ENCODE data around the gene EDNRA.

EDNRA gene

DNA sequence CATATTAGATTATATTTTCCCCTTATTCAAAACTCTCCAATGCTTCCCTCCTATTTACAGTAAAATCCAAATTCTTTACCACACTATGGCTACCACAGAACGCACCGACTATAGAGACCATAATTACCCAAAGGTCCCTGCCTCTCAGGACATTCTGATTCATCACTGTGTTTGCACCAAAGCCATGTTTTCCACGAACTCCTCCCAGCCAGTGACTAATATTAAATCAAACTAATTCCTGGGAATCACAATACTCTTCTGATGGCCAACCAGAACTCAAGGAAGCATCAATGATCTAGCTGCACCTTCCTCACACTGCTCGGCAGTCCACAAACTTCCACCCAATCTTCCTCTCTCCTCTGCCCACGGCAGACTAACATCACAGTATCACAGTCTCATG lies 24.2 kb upstream of the EDNRA start:
- H3K27ac ChIP-seq, result no peak overlapping the region
- no peaks in the 10 kb centered on the region for H3K27me3 ChIP-seq (ENCODE audit: insufficient read depth, low read depth)
- H3K4me3 ChIP-seq (IDR thresholded peaks at IDR 0.05; ENCODE audit: insufficient read depth, low read depth, low read length), result no peak overlapping the region
- no peak overlapping the region for H3K9ac ChIP-seq
- no peaks in the 10 kb centered on the region for H3K36me3 ChIP-seq (ENCODE audit: insufficient read depth)
- no peak overlapping the region for H2AFZ ChIP-seq (ENCODE audit: low read depth)
- no peaks in the 10 kb centered on the region for H4K20me1 ChIP-seq (ENCODE audit: insufficient read depth)
- no peak overlapping the region for H3K4me2 ChIP-seq
- H3K4me1 ChIP-seq (ENCODE audit: low read depth, poor library complexity, severe bottlenecking), result peaks cover 21% of the 10 kb centered on the region
- no peaks in the 10 kb centered on the region for H3K79me2 ChIP-seq (ENCODE audit: insufficient read depth, low read depth)
- TF ChIP-seq, protein P1, sequence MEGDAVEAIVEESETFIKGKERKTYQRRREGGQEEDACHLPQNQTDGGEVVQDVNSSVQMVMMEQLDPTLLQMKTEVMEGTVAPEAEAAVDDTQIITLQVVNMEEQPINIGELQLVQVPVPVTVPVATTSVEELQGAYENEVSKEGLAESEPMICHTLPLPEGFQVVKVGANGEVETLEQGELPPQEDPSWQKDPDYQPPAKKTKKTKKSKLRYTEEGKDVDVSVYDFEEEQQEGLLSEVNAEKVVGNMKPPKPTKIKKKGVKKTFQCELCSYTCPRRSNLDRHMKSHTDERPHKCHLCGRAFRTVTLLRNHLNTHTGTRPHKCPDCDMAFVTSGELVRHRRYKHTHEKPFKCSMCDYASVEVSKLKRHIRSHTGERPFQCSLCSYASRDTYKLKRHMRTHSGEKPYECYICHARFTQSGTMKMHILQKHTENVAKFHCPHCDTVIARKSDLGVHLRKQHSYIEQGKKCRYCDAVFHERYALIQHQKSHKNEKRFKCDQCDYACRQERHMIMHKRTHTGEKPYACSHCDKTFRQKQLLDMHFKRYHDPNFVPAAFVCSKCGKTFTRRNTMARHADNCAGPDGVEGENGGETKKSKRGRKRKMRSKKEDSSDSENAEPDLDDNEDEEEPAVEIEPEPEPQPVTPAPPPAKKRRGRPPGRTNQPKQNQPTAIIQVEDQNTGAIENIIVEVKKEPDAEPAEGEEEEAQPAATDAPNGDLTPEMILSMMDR (conservative IDR thresholded peaks at IDR 0.05; ENCODE audit: low read depth, low read length), result no peak

DNA sequence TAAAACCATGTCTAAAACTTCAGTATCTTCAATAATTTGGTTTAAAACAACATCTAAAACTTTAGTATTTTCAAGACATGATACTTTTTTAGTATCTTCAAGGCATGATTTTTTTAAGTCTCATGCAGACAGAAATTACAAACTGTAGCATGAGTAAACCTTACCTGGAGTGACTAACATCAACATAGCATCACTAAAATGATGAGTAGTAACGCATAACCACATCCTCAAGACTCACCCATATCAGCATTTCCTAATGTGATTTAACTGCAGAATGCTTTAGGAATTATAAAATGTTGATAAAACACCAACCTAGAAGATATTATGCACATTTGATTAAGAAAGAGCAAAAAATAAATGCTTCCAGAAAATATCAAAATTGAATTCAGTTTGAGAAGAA lies 19.7 kb upstream of the EDNRA start:
- TF ChIP-seq, protein P1 (conservative IDR thresholded peaks at IDR 0.05; ENCODE audit: low read depth, low read length), result no peak
- Histone ChIP-seq H3K4me1 (ENCODE audit: low read depth, poor library complexity, severe bottlenecking) (peaks cover 3% of the 10 kb centered on the region), H3K4me2 (no peak overlapping the region), H3K79me2 (ENCODE audit: insufficient read depth, low read depth) (no peaks in the 10 kb centered on the region), H3K9ac (no peak overlapping the region), H3K4me3 (IDR thresholded peaks at IDR 0.05; ENCODE audit: insufficient read depth, low read depth, low read length) (no peak overlapping the region), H2AFZ (ENCODE audit: low read depth) (no peak overlapping the region), H3K27me3 (ENCODE audit: insufficient read depth, low read depth) (no peaks in the 10 kb centered on the region), H3K36me3 (ENCODE audit: insufficient read depth) (no peaks in the 10 kb centered on the region), H4K20me1 (ENCODE audit: insufficient read depth) (no peaks in the 10 kb centered on the region), H3K27ac (no peak overlapping the region)

DNA sequence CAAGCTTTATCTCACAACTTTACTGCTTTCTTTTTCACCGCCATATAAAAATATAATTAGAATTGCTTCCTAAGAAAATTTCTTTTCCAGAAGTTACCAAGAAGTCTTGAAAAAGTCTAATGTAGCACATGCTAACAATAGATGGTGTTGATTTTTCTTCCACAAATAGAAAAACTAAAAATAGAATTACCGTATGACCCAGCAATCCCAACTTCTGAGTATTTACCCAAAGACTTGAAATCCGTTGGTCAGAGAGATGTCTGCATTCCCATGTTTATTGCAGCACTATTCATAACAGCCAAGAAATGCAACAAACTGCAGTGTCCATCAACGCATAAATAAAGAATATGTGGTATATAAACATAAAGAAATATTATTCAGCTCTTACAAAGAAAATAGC lies 17.8 kb upstream of the EDNRA start:
- Histone ChIP-seq H3K27ac (no peak overlapping the region), H3K36me3 (ENCODE audit: insufficient read depth) (no peaks in the 10 kb centered on the region), H2AFZ (ENCODE audit: low read depth) (no peak overlapping the region), H4K20me1 (ENCODE audit: insufficient read depth) (no peaks in the 10 kb centered on the region), H3K9ac (no peak overlapping the region), H3K4me1 (ENCODE audit: low read depth, poor library complexity, severe bottlenecking) (no peaks in the 10 kb centered on the region), H3K27me3 (ENCODE audit: insufficient read depth, low read depth) (no peaks in the 10 kb centered on the region), H3K4me2 (no peak overlapping the region), H3K79me2 (ENCODE audit: insufficient read depth, low read depth) (no peaks in the 10 kb centered on the region), H3K4me3 (IDR thresholded peaks at IDR 0.05; ENCODE audit: insufficient read depth, low read depth, low read length) (no peak overlapping the region)
- TF ChIP-seq, protein P1 (conservative IDR thresholded peaks at IDR 0.05; ENCODE audit: low read depth, low read length), result no peak

DNA sequence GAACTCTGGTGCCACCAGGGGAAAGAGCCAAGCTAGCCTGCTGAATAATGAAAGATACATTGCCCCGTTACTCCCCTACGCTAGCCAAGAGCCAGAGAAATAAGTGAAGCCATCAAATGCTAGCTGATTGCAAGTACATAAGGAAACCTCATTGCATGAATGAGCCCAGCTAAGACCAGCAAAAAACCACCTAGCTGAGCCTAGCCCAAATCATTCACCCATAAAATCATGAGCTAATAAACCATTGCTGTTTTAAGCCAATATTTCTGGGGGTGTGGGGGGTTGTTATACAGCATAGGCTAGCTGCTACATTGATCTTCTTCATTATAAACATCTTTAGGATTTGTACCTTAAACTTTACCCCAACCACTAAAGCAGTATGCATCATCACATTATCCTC lies 15.4 kb upstream of the EDNRA start:
- Histone ChIP-seq H4K20me1 (ENCODE audit: insufficient read depth) (no peaks in the 10 kb centered on the region), H3K27me3 (ENCODE audit: insufficient read depth, low read depth) (no peaks in the 10 kb centered on the region), H3K4me2 (no peak overlapping the region), H3K4me3 (IDR thresholded peaks at IDR 0.05; ENCODE audit: insufficient read depth, low read depth, low read length) (no peak overlapping the region), H3K27ac (no peak overlapping the region), H3K4me1 (ENCODE audit: low read depth, poor library complexity, severe bottlenecking) (no peaks in the 10 kb centered on the region), H3K79me2 (ENCODE audit: insufficient read depth, low read depth) (no peaks in the 10 kb centered on the region), H3K9ac (no peak overlapping the region), H2AFZ (ENCODE audit: low read depth) (no peak overlapping the region), H3K36me3 (ENCODE audit: insufficient read depth) (no peaks in the 10 kb centered on the region)
- TF ChIP-seq, protein P1 (conservative IDR thresholded peaks at IDR 0.05; ENCODE audit: low read depth, low read length), result no peak

Measured in KMS-11 (cell line).